HG03521 (cell line): ENCODE measurements around the gene ARID4B.

Experiments
- ATAC-seq: cut with Tn5 transposase; IDR thresholded peaks from one replicate; pipeline ENCODE4 v1.9.1; 2021; ENCODE audit warnings: mild to moderate bottlenecking, moderate library complexity; ENCODE audit not compliant: unreplicated experiment

Gene ARID4B

GRCh38 chr1:235131961-235132360 lies 196.0 kb downstream of the ARID4B start:
- no peak for ATAC-seq

- ATAC-seq: no peak
Observed at GRCh38 chr1:235130766-235131270, 197.2 kb downstream of the ARID4B start.

- no peak for ATAC-seq
Observed at GRCh38 chr1:235129774-235130570, 198.0 kb downstream of the ARID4B start.

- ATAC-seq: peak; percentile 96
Observed at GRCh38 chr1:235128456-235129328, 199.3 kb downstream of the ARID4B start, which contains the start of gene TOMM20. Gene TOMM20 (minus strand): TSS chr1:235128837. CDS start chr1:235128715, 122 bp downstream.

- ATAC-seq: no peak
Observed at GRCh38 chr1:235127732-235128455, 200.1 kb downstream of the ARID4B start.

GRCh38 chr1:235127203-235127602 lies 200.8 kb downstream of the ARID4B start:
- no peak for ATAC-seq

- ATAC-seq: no peak
Observed at GRCh38 chr1:235124665-235125064, 203.3 kb downstream of the ARID4B start.

- no peak for ATAC-seq
Observed at GRCh38 chr1:235124111-235124510, 203.9 kb downstream of the ARID4B start.

GRCh38 chr1:235122348-235122747 lies 205.6 kb downstream of the ARID4B start:
- ATAC-seq: no peak
